ENCODE measurements around the gene PTRH1. TPM values are rescaled to one million over a fixed set of nuclear protein-coding genes. Genes with fewer than 3 reads are reported as not detected.

PTRH1 gene
- total RNA-seq, 1 experiment from 2014 or later, result 15.1 TPM

- Mint-ChIP-seq H3K9me3 (ENCODE audit: low read depth, unreplicated experiment) (no peaks in the 10 kb centered on the region), H3K36me3 (ENCODE audit: insufficient read depth, unreplicated experiment) (peaks cover 25% of the 10 kb centered on the region), H3K4me1 (ENCODE audit: low read depth, unreplicated experiment) (no peaks in the 10 kb centered on the region), H3K4me3 (ENCODE audit: low read depth, unreplicated experiment) (peak within 1 kb of the TSS; percentile 70), H3K27me3 (ENCODE audit: unreplicated experiment) (no peaks in the 10 kb centered on the region), H3K27ac (ENCODE audit: unreplicated experiment) (peak within 1 kb of the TSS; percentile 81)
- CTCF ChIA-PET, result interaction anchor here (0.7 to 1.5 kb wide), 3 partner anchors 9 to 161 kb away, joined by 3 read pairs; partner anchors contain the start of genes PTRH1, TOR2A and TTC16
- BruUV-seq (replicated peaks), result no TSS peak
- TF ChIP-seq CTCF (IDR thresholded peaks at IDR 0.05; ENCODE audit: unreplicated experiment), result no peak
- intact Hi-C loops (cut with micrococcal nuclease; ENCODE audit: unreplicated experiment), result no loop called here
- DNase-seq, result peak; percentile 56
These were observed 8.6 kb downstream of the PTRH1 start, which contains the start of gene CFAP157 for GRCh38 chr9:127706836-127707241. TSS of gene CFAP157 (plus strand) at chr9:127706988. CDS start at chr9:127707032, 44 bp downstream.

- intact Hi-C loops (cut with micrococcal nuclease; ENCODE audit: unreplicated experiment), result no loop called here
- Mint-ChIP-seq H3K9me3 (ENCODE audit: low read depth, unreplicated experiment) (no peaks in the 10 kb centered on the region), H3K36me3 (ENCODE audit: insufficient read depth, unreplicated experiment) (peaks cover 20% of the 10 kb centered on the region), H3K4me1 (ENCODE audit: low read depth, unreplicated experiment) (no peaks in the 10 kb centered on the region), H3K27ac (ENCODE audit: unreplicated experiment) (no peak overlapping the region), H3K27me3 (ENCODE audit: unreplicated experiment) (no peaks in the 10 kb centered on the region), H3K4me3 (ENCODE audit: low read depth, unreplicated experiment) (no peak overlapping the region)
- DNase-seq, result no peak
- CTCF ChIA-PET, result interaction anchor here (1.5 kb wide), 1 partner anchor 10 kb away, joined by 3 read pairs; the partner anchor contains the start of genes PTRH1 and TTC16
- no peak for TF ChIP-seq CTCF (IDR thresholded peaks at IDR 0.05; ENCODE audit: unreplicated experiment)
- no TSS peak for BruUV-seq (replicated peaks)
These were observed 9.7 kb downstream of the PTRH1 start for GRCh38 chr9:127705577-127706379.

- CTCF ChIA-PET, result interaction anchor here (0.6 kb wide), 1 partner anchor 10 kb away, joined by 6 read pairs; no protein-coding TSS in a partner anchor
- no peak for DNase-seq
- intact Hi-C loops (cut with micrococcal nuclease; ENCODE audit: unreplicated experiment), result no loop called here
- Mint-ChIP-seq H3K27me3 (ENCODE audit: unreplicated experiment) (no peaks in the 10 kb centered on the region), H3K9me3 (ENCODE audit: low read depth, unreplicated experiment) (no peaks in the 10 kb centered on the region), H3K27ac (ENCODE audit: unreplicated experiment) (no peak overlapping the region), H3K4me1 (ENCODE audit: low read depth, unreplicated experiment) (no peaks in the 10 kb centered on the region), H3K36me3 (ENCODE audit: insufficient read depth, unreplicated experiment) (peaks cover 25% of the 10 kb centered on the region), H3K4me3 (ENCODE audit: low read depth, unreplicated experiment) (no peak overlapping the region)
- no peak for TF ChIP-seq CTCF (IDR thresholded peaks at IDR 0.05; ENCODE audit: unreplicated experiment)
- no TSS peak for BruUV-seq (replicated peaks)
These were observed 12.0 kb downstream of the PTRH1 start for GRCh38 chr9:127703289-127703946.

- CTCF ChIA-PET, result no interaction called here
- H3K9me3 Mint-ChIP-seq (ENCODE audit: low read depth, unreplicated experiment), result no peaks in the 10 kb centered on the region
- no peak overlapping the region for H3K4me3 Mint-ChIP-seq (ENCODE audit: low read depth, unreplicated experiment)
- BruUV-seq (replicated peaks), result no TSS peak
- H3K36me3 Mint-ChIP-seq (ENCODE audit: insufficient read depth, unreplicated experiment), result peaks cover 18% of the 10 kb centered on the region
- DNase-seq, result no peak
- no peak for TF ChIP-seq CTCF (IDR thresholded peaks at IDR 0.05; ENCODE audit: unreplicated experiment)
- intact Hi-C loops (cut with micrococcal nuclease; ENCODE audit: unreplicated experiment), result no loop called here
- H3K4me1 Mint-ChIP-seq (ENCODE audit: low read depth, unreplicated experiment), result no peaks in the 10 kb centered on the region
- H3K27me3 Mint-ChIP-seq (ENCODE audit: unreplicated experiment), result no peaks in the 10 kb centered on the region
- no peak overlapping the region for H3K27ac Mint-ChIP-seq (ENCODE audit: unreplicated experiment)
These were observed 14.7 kb downstream of the PTRH1 start for GRCh38 chr9:127700594-127701255.
